ENCODE results near the gene MROH2B.
"Not testable (repeated sequence)": the region's sequence is repeated elsewhere in the genome, so short reads cannot be mapped to it uniquely, and the experiment has no call there.

MROH2B gene

DNA sequence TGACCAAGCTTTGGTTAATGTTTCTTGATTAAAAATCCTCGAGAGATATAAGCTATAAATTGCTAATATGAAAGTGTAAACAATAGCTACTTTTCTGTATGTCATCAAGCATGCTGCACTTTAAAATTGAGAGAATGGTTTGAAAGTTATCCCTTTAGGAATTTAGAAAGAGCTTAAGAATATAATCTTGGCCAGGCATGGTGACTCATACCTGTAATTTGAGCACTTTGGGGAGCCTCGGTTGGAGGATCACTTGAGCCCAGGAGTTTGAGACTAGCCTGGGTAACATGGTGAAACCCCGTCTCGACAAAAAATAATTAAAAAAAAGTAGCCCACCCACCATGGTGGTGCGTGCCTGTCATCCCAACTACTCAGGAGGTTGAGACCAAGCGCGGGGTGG lies 12.2 kb upstream of the MROH2B start:
- Histone ChIP-seq H3K4me3 (ENCODE audit: low read depth, low read length) (no peak overlapping the region), H3K36me3 (ENCODE audit: control insufficient read depth, insufficient read depth, low read length) (no peaks in the 10 kb centered on the region), H3K4me1 (ENCODE audit: control insufficient read depth, insufficient read depth, low read length) (no peaks in the 10 kb centered on the region), H3K9me3 (ENCODE audit: control insufficient read depth, insufficient read depth, low read length) (no peaks in the 10 kb centered on the region), H3K9ac (ENCODE audit: low read depth, low read length) (no peak overlapping the region), H3K27me3 (ENCODE audit: control insufficient read depth, insufficient read depth, low read length) (no peaks in the 10 kb centered on the region)

- Histone ChIP-seq H3K9me3 (ENCODE audit: control insufficient read depth, insufficient read depth, low read length) (no peaks in the 10 kb centered on the region), H3K9ac (ENCODE audit: low read depth, low read length) (no peak overlapping the region), H3K4me3 (ENCODE audit: low read depth, low read length) (no peak overlapping the region), H3K36me3 (ENCODE audit: control insufficient read depth, insufficient read depth, low read length) (no peaks in the 10 kb centered on the region), H3K27me3 (ENCODE audit: control insufficient read depth, insufficient read depth, low read length) (no peaks in the 10 kb centered on the region), H3K4me1 (ENCODE audit: control insufficient read depth, insufficient read depth, low read length) (no peaks in the 10 kb centered on the region)
Observed at GRCh38 chr5:41071975-41072374, 833 bp upstream of the MROH2B start.

DNA sequence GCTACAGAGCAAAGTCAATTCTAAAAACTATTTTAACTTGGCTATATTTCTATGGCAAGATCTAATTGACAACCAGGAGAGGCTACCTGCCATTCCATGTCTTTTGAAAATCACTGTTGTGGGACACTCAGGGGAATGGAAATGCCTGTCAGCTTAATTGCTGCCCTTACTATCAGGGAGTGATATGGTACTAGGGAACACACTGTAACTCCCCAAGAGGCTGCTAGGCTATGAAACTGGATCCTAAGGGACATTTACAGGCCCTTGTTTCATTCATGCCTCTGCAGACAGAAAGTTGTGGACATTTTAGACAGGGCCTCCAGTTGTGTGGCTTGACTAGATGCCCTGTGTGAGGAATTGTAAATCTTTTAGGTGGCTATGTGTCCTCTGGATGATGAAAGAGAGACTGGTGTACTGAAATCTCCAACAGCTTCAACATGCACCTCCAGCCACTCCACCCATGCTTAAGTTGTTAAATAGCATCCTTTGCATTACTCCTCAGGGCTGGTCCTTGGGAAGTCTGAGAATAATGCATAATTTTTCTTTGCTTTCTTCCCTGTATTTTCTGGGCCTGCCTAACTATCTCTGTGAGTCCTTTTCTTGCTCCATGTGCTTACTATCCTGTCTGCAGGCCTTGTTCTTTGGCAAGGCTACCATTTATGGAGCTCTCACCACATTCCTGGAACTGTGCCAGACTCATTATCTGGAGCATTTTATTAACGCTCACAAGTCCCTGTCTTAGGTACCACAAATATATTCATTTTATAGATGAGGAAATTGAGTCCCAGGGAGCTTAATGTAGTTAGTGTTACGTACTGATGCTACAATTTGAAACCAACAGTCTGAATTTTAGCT lies 3.2 kb downstream of the MROH2B start:
- Histone ChIP-seq H3K4me1 (ENCODE audit: control insufficient read depth, insufficient read depth, low read length) (peaks cover 5% of the 10 kb centered on the region), H3K4me3 (ENCODE audit: low read depth, low read length) (no peak overlapping the region), H3K9ac (ENCODE audit: low read depth, low read length) (no peak overlapping the region), H3K9me3 (ENCODE audit: control insufficient read depth, insufficient read depth, low read length) (no peaks in the 10 kb centered on the region), H3K27me3 (ENCODE audit: control insufficient read depth, insufficient read depth, low read length) (no peaks in the 10 kb centered on the region), H3K36me3 (ENCODE audit: control insufficient read depth, insufficient read depth, low read length) (no peaks in the 10 kb centered on the region)

DNA sequence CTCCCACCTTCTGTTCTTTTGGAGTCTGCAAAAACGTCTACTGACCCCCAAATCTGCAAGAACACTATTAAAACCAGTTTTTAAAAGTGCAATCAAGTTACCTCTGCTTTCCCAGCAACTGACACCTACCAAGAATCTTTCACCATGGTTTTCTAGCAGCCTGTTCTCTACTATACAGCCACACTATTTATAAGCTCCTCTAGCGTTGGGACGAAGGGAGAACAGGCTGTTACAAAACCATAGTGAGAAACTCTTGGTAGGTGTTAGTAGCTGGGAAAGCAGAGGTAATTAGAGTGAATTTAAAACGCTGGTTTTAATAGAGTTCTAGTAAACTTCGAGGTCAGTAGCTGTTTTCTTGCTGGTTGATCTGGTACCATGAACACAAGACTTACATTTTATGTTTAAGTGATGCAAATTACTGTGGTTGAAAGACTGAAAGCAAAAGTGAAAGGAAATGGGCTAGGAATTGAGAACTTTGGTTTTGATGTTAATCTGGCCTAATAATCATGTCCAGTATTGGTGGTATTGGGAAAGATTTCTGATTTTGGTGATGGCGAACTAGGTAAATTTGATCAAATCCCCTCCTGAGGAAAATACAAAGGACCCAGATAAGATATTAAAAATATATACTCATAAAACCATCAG lies 5.3 kb downstream of the MROH2B start:
- no peaks in the 10 kb centered on the region for H3K27me3 ChIP-seq (ENCODE audit: control insufficient read depth, insufficient read depth, low read length)
- H3K4me1 ChIP-seq (ENCODE audit: control insufficient read depth, insufficient read depth, low read length) = peaks cover 5% of the 10 kb centered on the region
- H3K4me3 ChIP-seq (ENCODE audit: low read depth, low read length) = no peak overlapping the region
- no peak overlapping the region for H3K9ac ChIP-seq (ENCODE audit: low read depth, low read length)
- no peaks in the 10 kb centered on the region for H3K9me3 ChIP-seq (ENCODE audit: control insufficient read depth, insufficient read depth, low read length)
- no peaks in the 10 kb centered on the region for H3K36me3 ChIP-seq (ENCODE audit: control insufficient read depth, insufficient read depth, low read length)

- no peaks in the 10 kb centered on the region for H3K36me3 ChIP-seq (ENCODE audit: control insufficient read depth, insufficient read depth, low read length)
- no peaks in the 10 kb centered on the region for H3K4me1 ChIP-seq (ENCODE audit: control insufficient read depth, insufficient read depth, low read length)
- no peak overlapping the region for H3K9ac ChIP-seq (ENCODE audit: low read depth, low read length)
- no peaks in the 10 kb centered on the region for H3K27me3 ChIP-seq (ENCODE audit: control insufficient read depth, insufficient read depth, low read length)
- no peak overlapping the region for H3K4me3 ChIP-seq (ENCODE audit: low read depth, low read length)
- H3K9me3 ChIP-seq (ENCODE audit: control insufficient read depth, insufficient read depth, low read length) = no peaks in the 10 kb centered on the region
Observed at GRCh38 chr5:41057940-41058339, 13.2 kb downstream of the MROH2B start.

DNA sequence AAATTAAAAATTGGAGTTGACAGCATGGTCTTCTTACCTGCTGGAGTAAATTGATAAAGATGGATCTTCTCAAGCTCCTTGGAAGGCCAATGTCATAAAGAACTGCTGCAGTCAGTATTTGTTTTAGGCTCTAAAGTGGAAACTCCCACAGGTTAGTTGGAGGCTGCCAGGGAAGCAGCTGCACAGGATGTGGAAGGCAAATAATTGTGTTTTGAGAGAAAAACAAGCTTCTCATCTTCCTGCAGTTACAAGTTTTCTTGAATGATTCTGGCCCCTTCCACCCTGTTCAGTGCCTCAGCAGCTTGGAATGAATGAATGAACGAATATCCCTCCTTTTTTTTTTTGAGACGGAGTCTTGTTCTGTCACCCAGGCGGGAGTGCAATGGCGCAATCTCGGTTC lies 13.9 kb downstream of the MROH2B start:
- Histone ChIP-seq H3K27me3 (ENCODE audit: control insufficient read depth, insufficient read depth, low read length) (no peaks in the 10 kb centered on the region), H3K9ac (ENCODE audit: low read depth, low read length) (no peak overlapping the region), H3K9me3 (ENCODE audit: control insufficient read depth, insufficient read depth, low read length) (no peaks in the 10 kb centered on the region), H3K4me1 (ENCODE audit: control insufficient read depth, insufficient read depth, low read length) (no peaks in the 10 kb centered on the region), H3K4me3 (ENCODE audit: low read depth, low read length) (no peak overlapping the region), H3K36me3 (ENCODE audit: control insufficient read depth, insufficient read depth, low read length) (no peaks in the 10 kb centered on the region)

- H3K27me3 ChIP-seq (ENCODE audit: control insufficient read depth, insufficient read depth, low read length) = no peaks in the 10 kb centered on the region
- no peaks in the 10 kb centered on the region for H3K9me3 ChIP-seq (ENCODE audit: control insufficient read depth, insufficient read depth, low read length)
- no peaks in the 10 kb centered on the region for H3K4me1 ChIP-seq (ENCODE audit: control insufficient read depth, insufficient read depth, low read length)
- H3K4me3 ChIP-seq (ENCODE audit: low read depth, low read length) = no peak overlapping the region
- H3K9ac ChIP-seq (ENCODE audit: low read depth, low read length) = no peak overlapping the region
- no peaks in the 10 kb centered on the region for H3K36me3 ChIP-seq (ENCODE audit: control insufficient read depth, insufficient read depth, low read length)
Observed at GRCh38 chr5:41048986-41049385, 22.2 kb downstream of the MROH2B start.

GRCh38 chr5:41043109-41043747 lies 27.9 kb downstream of the MROH2B start:
- H3K4me1 ChIP-seq (ENCODE audit: control insufficient read depth, insufficient read depth, low read length) = no peaks in the 10 kb centered on the region
- H3K4me3 ChIP-seq (ENCODE audit: low read depth, low read length) = no peak overlapping the region
- no peaks in the 10 kb centered on the region for H3K9me3 ChIP-seq (ENCODE audit: control insufficient read depth, insufficient read depth, low read length)
- no peak overlapping the region for H3K9ac ChIP-seq (ENCODE audit: low read depth, low read length)
- no peaks in the 10 kb centered on the region for H3K36me3 ChIP-seq (ENCODE audit: control insufficient read depth, insufficient read depth, low read length)
- H3K27me3 ChIP-seq (ENCODE audit: control insufficient read depth, insufficient read depth, low read length) = no peaks in the 10 kb centered on the region

DNA sequence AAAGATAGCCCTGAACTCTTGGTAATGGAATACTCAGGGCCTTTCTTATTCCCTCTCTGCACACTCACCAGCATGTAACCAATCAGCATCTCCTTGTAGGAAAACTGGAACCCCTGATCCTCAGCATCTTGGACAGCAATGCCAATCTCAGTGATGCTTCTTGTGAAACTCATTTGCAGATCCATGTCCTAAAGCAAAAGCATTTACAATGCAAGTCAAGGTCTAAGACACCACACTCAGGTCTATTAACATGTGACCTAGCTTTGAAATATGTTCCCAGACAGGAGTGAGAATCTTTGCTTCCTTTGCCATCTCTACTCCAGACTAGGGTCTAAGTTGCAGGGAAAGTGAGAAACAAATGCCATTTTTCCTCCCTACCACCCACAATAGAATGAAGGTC lies 38.2 kb downstream of the MROH2B start:
- Histone ChIP-seq H3K4me1 (ENCODE audit: control insufficient read depth, insufficient read depth, low read length) (no peaks in the 10 kb centered on the region), H3K36me3 (ENCODE audit: control insufficient read depth, insufficient read depth, low read length) (no peaks in the 10 kb centered on the region), H3K4me3 (ENCODE audit: low read depth, low read length) (no peak overlapping the region), H3K9ac (ENCODE audit: low read depth, low read length) (no peak overlapping the region), H3K27me3 (ENCODE audit: control insufficient read depth, insufficient read depth, low read length) (no peaks in the 10 kb centered on the region), H3K9me3 (ENCODE audit: control insufficient read depth, insufficient read depth, low read length) (no peaks in the 10 kb centered on the region)

DNA sequence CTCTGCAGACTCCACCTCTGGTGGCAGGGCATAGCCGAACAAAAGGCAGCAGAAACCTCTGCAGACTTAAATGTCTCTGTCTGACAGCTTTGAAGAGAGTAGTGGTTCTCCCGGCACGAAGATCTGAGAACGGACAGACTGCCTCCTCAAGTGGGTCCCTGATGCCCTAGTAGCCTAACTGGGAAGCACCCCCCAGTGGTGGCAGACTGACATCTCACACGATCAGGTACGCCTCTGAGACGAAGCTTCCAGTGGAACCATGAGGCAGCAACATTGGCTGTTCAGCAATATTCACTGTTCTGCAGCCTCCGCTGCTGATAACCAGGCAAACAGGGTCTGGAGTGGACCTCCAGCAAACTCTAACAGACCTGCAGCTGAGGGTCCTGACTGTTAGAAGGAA lies 48.5 kb downstream of the MROH2B start:
- H3K36me3 ChIP-seq (ENCODE audit: control insufficient read depth, insufficient read depth, low read length); H3K4me3 ChIP-seq (ENCODE audit: low read depth, low read length); H3K9ac ChIP-seq (ENCODE audit: low read depth, low read length); H3K4me1 ChIP-seq (ENCODE audit: control insufficient read depth, insufficient read depth, low read length); H3K9me3 ChIP-seq (ENCODE audit: control insufficient read depth, insufficient read depth, low read length); H3K27me3 ChIP-seq (ENCODE audit: control insufficient read depth, insufficient read depth, low read length): not testable (repeated sequence)

DNA sequence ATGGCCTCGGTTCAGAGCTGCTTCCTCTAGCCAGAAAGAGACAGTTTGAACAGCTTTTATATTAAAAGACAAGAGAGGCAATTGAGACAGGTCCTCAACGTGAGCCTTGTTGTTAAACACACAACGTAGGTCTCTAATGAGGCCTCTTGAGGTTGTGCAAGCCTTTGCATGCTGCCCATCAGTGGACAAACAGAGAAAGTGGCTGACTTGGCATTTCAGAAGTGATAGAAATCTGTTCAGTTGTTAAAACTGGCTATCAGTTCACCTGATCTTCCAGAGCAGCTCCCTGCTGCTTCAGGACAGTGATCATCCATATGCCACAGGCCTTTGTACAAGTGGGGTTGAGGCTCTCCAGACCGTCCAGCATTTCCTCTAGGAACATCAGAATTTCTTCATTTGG lies 58.8 kb downstream of the MROH2B start:
- Histone ChIP-seq H3K4me1 (ENCODE audit: control insufficient read depth, insufficient read depth, low read length) (no peaks in the 10 kb centered on the region), H3K36me3 (ENCODE audit: control insufficient read depth, insufficient read depth, low read length) (no peaks in the 10 kb centered on the region), H3K27me3 (ENCODE audit: control insufficient read depth, insufficient read depth, low read length) (no peaks in the 10 kb centered on the region), H3K4me3 (ENCODE audit: low read depth, low read length) (no peak overlapping the region), H3K9ac (ENCODE audit: low read depth, low read length) (no peak overlapping the region), H3K9me3 (ENCODE audit: control insufficient read depth, insufficient read depth, low read length) (no peaks in the 10 kb centered on the region)

DNA sequence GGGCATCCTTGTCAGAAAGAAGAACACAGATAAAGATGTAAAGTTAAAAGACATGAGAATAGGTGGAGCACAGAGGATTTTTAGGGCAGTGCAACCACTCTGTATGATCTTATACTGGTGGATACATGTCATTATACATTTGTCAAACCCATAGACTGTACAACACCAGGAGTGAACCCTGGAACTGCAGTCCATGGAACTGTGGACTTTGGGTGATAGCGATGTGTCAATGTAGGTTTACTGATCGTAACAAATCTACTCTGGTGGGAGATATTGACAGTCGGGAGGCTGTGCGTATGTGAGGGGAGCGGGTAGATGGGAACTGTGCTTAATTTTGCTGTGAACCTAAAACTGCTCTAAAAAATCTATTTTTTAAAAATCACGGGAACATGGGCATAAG lies 60.6 kb downstream of the MROH2B start:
- H3K36me3 ChIP-seq (ENCODE audit: control insufficient read depth, insufficient read depth, low read length) = no peaks in the 10 kb centered on the region
- no peaks in the 10 kb centered on the region for H3K27me3 ChIP-seq (ENCODE audit: control insufficient read depth, insufficient read depth, low read length)
- H3K4me3 ChIP-seq (ENCODE audit: low read depth, low read length) = no peak overlapping the region
- no peaks in the 10 kb centered on the region for H3K9me3 ChIP-seq (ENCODE audit: control insufficient read depth, insufficient read depth, low read length)
- H3K9ac ChIP-seq (ENCODE audit: low read depth, low read length) = no peak overlapping the region
- no peaks in the 10 kb centered on the region for H3K4me1 ChIP-seq (ENCODE audit: control insufficient read depth, insufficient read depth, low read length)
